ENCODE measurements around the gene FBXW5. TPM values are rescaled to one million over a fixed set of nuclear protein-coding genes. Genes with fewer than 3 reads are reported as not detected.

The FBXW5 gene
- total RNA-seq, 1 experiment from 2014 or later, result 88.0 TPM

GRCh38 chr9:136947028-136947891, 2.7 kb upstream of the FBXW5 start:
- H3K4me2 ChIP-seq (ENCODE audit: low read length), result peak overlapping the region; percentile 97; the same call in 1 of the 2 replicates
- no TSS peak for BruUV-seq (replicated peaks)
- no peaks in the 10 kb centered on the region for H3K27me3 ChIP-seq (ENCODE audit: insufficient read depth, low read length)
- no peaks in the 10 kb centered on the region for H3K9me3 ChIP-seq (ENCODE audit: control insufficient read depth in 1 of 2, insufficient read depth in 1 of 2, low read depth in 1 of 2, low read length in 2 of 2)
- no peak overlapping the region for H2AFZ ChIP-seq (ENCODE audit: low read depth, low read length, poor library complexity, severe bottlenecking)
- ChIA-PET CTCF (interaction anchor here (0.9 to 3.4 kb wide), 20 partner anchors 10 to 157 kb away, joined by 3 to 109 read pairs (median 5); partner anchors contain the start of genes CLIC3, ENTPD2, FUT7 and NPDC1), POLR2A (interaction anchor here (0.8 to 2.1 kb wide), 5 partner anchors 18 to 294 kb away, joined by 3 to 9 read pairs (median 6); partner anchors contain the start of gene TUBB4B), RAD21 (ENCODE audit: low non-redundant PET in 1 of 2, low total read pairs in 2 of 2, uncharacterized antibody in 2 of 2, unreplicated experiment in 2 of 2) (interaction anchor here (1.0 to 2.1 kb wide), 8 partner anchors 45 to 99 kb away, joined by 3 to 25 read pairs (median 4); partner anchors contain the start of genes PAXX (in 2 of the 2) and CLIC3 (in 1 of the 2))
- H3K79me2 ChIP-seq (ENCODE audit: insufficient read depth, low read length), result peaks cover 19% of the 10 kb centered on the region
- peaks cover 29 to 57% of the 10 kb centered on the region in 2 experiments for H3K4me1 ChIP-seq (ENCODE audit: control insufficient read depth in 1 of 2, insufficient read depth in 2 of 2, low read length in 2 of 2)
- H3K9me2 ChIP-seq (ENCODE audit: insufficient read depth), result no peaks in the 10 kb centered on the region
- H3K36me3 ChIP-seq (ENCODE audit: control insufficient read depth in 1 of 2, insufficient read depth in 2 of 2, low read length in 2 of 2), result peaks cover 0 to 3% of the 10 kb centered on the region in 2 experiments; a peak in 2 of 4 replicates
- intact Hi-C loops (cut with micrococcal nuclease), result loop anchor here (10.0 kb wide), 1 partner anchor 102 kb away; the partner anchor contains the start of genes AJM1 and PHPT1
- ATAC-seq (no peak), DNase-seq (ENCODE audit: low read depth, low spot score) (no peak)
- H3K27ac ChIP-seq (ENCODE audit: low read depth, low read length), result peak overlapping the region; percentile 9; the same call in 1 of the 2 replicates
- H4K20me1 ChIP-seq (ENCODE audit: insufficient read depth), result no peaks in the 10 kb centered on the region
- H3K4me3 ChIP-seq (replicated peaks in 1 of 2; ENCODE audit: low read depth in 1 of 2, low read length in 2 of 2), result no peak overlapping the region
- TF ChIP-seq SIN3A (IDR thresholded peaks at IDR 0.05; ENCODE audit: low read depth), result no peak
- no peak for TF ChIP-seq RAD21 (IDR thresholded peaks at IDR 0.05; ENCODE audit: low read depth)
- no peak for TF ChIP-seq ZFX (IDR thresholded peaks at IDR 0.05)
- no peak for TF ChIP-seq POLR2A (IDR thresholded peaks at IDR 0.05; ENCODE audit: borderline replicate concordance, extremely low read depth, insufficient read depth, insufficient read length)
- TF ChIP-seq MAX (IDR thresholded peaks at IDR 0.05), result no peak
- no peak for TF ChIP-seq JUND (IDR thresholded peaks at IDR 0.05)
- no peak for TF ChIP-seq POLR2AphosphoS5 (IDR thresholded peaks at IDR 0.05; ENCODE audit: low read depth, low read length)
- TF ChIP-seq FOSL1 (IDR thresholded peaks at IDR 0.05; ENCODE audit: low read depth), result no peak
- TF ChIP-seq EZH2 (IDR thresholded peaks at IDR 0.05), result no peak
- H3K9ac ChIP-seq (ENCODE audit: low read length), result no peak overlapping the region; the same call in 1 of the 2 replicates

All from HCT116 (cell line).